NCI-H510A (cell line): ENCODE results near the gene ARHGAP15.

Source experiments
- DNase-seq: peaks from one replicate; lab custom pipeline; 2025; lab: John Stamatoyannopoulos, UW

The ARHGAP15 gene

DNA sequence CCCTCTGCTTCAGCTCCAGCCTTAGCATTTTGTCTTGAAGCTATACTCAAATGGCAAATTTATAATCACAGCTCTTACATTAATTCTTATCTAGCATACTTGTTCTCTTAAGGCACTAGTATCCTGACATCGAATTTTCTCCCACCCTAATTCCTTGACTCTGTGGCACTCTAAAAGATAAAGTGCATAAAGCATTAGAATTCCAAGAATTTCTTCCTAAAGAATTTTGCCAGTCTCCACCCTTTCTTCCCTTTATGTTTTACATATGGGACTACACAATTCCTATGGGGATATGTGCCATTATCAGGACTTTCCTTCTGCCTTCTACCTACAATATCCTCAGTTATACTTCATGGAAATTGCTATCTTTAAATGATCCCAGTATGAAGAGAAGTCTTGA is 560.3 kb downstream of the ARHGAP15 start:
- DNase-seq = no peak

DNA sequence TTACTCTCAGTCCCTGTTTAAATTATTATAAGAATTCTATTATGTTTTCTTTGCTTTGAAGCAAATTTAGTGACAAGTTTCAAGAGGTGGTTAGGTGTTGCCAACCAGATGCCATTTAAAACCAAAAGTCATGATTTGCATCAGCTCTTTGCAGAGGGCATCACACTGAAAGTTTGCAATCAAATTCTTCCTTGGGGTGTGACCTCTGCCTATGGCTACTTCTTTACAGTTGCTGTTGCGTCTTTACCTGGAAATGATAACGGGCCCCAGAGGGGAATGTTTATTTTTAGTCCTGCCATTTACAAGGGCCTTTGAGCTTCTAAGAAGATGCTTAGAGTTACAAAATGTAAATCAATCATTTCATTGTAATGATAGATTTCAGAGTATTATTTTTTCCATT is 561.0 kb downstream of the ARHGAP15 start:
- no peak for DNase-seq

DNA sequence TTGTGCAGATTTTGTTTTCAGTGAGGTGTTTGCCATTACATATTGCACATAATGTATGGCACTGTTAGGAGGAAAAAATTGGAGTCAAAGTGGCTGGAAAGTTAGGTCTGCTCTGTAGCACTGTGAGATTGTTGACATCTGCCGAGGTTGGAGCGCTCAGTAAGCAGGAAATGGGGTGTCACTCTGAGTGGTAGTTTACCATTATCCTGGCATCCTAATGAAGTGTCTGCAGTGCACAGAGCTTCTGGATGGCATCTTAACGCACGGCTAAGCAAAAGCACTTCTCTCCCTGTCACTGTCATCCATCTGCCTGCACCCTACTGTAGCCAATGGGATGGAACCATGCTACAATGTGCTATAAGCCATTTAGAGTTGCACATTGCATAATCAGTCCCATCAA is 561.9 kb downstream of the ARHGAP15 start:
- no peak for DNase-seq

DNA sequence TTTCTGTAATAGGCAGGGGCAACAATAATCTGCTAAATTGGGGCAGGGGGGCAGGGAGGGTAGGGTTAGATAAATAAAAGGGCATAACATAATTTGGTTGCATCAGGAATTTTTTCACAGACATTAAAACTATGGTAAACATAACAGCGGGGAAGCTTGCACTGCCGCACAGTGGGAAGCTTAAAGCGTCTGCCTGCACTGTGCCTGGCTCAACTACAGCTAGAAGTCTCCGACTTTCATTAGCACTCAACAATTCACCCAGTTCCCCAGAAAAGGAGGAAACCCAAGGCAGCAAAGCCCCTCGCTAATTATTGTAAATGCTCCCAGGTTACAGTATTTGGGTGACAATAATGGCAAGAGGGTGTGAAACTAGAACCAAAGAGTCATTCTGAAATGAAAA is 562.9 kb downstream of the ARHGAP15 start:
- no peak for DNase-seq

DNA sequence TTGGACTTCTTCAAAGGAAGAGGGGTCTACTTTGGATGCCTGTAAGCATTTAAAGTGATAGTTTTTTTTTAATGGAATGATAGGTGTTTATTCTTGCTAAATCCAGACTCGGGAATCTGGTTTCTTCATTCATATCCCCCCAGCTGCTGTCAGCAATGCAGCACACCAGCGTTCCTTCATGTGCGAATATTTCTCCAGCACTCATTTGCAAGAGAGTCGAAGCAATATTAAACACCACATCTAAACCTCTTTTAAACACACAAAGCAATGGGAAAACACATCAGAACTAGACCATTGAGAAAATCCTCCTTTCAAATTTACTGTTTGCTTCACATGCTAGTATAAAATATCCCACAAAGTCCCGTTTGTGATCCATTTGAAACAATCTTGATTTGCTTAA is 563.7 kb downstream of the ARHGAP15 start:
- DNase-seq = no peak

DNA sequence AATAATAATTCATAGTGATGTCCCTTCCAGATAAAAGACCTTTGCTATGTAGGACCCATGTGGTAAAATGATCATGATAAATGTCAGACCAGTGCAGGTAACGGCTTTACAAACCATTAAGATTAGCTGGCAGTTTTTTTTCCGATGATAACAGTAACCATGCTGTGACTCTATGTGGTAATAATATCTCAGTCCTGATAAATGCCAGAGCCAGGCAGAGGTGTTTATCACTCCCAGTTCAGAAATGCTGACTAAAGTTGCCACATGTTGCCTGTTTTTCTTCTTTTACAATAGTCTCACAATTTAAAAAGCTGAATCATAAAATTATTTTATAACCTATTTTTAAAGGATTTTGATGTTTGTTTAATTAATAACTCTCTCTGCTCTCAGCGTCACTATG is 565.1 kb downstream of the ARHGAP15 start:
- DNase-seq = no peak

DNA sequence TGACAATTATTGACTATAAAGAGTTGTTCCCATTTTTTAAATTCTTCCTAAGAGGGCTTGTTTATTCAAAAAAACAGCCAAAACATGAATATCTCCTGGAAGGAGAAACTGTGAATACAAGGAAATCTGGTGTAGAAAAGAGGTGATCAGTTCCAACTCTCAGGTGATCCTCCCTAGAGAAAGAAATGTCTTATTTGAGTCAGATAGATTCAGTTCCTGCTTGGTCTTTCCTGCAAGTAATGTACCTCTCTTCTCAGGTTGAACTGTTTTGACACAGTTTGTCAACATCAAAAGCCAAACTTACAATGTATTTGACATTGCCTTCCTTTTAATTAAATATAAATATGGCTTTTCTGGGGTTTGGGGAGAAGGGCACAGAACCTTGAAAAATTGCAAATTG is 567.4 kb downstream of the ARHGAP15 start:
- no peak for DNase-seq

DNA sequence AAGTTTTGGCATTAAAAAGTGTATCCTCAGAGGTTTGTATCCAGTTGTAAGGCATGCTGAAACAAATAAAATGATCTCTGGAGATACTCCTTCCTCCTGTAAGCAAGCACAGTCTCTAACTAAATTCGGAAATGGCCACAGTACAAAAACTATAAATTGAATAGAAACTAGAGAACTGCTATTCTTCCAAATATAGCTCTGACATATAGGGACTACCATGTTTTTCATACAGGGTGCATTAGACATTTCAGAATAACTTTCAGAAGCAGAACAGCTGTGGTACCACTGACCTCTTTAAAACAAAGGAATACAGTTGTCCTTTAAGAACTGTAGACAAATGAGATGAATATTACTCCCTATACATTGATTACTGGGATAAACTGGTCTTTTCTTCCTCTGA is 568.5 kb downstream of the ARHGAP15 start:
- DNase-seq = no peak

DNA sequence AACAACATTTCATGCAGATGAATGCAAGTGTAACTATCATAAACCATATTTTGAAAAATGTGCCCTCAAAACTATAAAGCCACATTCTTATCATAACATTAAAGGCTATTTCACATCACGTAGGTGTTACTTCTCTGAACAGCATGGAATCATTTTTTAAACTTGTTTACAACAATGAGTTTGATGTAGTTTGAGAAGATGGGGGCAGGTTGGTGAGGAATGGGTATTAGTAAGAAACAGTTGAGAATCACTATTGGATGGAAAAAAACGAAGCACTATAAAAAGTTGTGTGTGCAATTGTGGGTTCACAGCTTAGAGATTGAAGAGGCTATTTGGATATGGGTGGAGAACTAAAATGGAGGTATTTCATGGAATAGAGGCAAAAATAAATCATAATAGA is 569.1 kb downstream of the ARHGAP15 start:
- no peak for DNase-seq

DNA sequence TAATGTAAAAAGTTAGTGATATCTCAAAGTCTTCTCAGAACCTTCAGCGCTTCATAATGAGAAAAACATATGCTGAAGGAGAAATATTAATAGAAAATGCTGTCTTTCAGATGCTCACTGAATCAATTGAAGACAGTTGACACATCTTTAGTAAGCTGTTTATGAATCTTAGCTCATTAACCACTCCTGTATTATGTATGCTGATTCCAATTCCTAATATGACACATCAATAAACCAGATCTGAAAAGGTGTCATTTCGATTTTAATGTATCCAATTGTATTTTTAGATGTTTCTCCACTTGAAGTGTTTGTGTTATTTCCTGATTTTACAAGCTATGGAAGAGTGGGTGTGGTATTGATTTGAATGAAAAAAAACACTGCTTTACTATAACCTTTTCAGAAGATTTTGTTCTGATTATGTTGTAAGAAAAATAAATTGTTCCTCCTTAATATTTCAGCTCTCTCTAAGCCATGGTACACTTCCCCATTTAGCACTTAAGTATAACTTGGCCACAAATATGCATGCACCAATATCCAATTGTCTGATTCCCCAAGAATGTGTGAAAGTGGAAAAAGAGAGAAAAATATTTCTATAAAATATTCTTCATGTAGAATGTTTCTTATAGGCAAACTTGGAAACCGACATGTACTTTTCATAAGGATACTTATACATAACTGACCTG is 569.8 kb downstream of the ARHGAP15 start:
- DNase-seq = no peak

DNA sequence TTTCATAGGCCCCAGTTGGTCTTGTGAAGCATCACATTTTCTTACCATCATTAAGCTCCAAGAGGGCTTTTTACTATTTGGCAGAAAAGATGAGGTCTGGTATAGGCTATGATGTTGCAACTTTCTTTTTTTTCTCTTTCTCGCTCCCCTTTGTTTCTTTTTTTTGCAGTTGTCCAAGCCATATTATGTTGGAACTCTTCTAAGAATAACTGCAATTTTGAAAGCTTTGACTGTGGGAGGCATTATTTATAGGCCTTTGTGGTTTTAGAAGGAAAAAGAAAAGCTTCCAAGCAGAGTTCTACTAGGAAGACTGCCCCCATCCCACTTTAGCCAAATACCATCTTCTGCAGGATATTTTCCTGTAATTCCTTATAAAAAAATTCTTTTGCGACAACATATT is 571.6 kb downstream of the ARHGAP15 start:
- DNase-seq = no peak

DNA sequence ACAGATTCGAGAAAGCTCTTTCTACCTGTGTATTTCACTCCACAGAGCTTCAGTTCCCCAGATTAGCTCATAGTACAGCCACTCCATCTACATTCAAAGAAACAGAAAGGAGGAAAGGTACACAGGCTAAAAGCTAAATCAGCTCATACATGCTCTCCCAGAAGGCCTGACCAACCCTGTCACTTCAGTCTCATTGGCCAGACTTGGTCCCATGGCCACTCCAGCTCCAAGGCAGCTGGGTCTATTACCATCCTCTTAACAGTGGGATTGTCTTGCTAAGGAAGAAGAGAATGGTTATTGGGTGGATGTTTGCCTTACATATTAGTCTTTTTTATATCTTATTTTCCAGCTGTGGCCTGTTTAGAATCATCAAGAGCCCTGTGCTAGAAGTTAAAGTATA is 572.6 kb downstream of the ARHGAP15 start:
- no peak for DNase-seq

DNA sequence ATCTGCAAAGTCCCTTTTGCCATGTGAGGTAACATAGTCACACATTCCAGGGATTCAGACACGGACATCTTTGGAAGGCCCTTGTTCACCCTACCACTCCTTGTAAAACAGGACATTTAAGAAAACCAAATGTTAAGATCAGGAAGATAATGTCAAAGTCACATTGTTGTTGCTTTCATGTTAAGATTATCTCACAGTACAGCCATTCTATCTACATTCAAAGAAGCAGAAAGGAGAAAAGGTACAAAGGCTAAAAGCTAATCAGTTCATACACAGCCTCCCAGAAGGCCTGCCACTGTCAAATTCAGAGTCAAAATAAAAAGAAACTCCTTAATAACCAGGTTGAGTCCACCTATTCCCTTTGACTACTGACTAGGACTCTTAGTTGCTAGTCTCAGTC is 573.7 kb downstream of the ARHGAP15 start:
- no peak for DNase-seq

DNA sequence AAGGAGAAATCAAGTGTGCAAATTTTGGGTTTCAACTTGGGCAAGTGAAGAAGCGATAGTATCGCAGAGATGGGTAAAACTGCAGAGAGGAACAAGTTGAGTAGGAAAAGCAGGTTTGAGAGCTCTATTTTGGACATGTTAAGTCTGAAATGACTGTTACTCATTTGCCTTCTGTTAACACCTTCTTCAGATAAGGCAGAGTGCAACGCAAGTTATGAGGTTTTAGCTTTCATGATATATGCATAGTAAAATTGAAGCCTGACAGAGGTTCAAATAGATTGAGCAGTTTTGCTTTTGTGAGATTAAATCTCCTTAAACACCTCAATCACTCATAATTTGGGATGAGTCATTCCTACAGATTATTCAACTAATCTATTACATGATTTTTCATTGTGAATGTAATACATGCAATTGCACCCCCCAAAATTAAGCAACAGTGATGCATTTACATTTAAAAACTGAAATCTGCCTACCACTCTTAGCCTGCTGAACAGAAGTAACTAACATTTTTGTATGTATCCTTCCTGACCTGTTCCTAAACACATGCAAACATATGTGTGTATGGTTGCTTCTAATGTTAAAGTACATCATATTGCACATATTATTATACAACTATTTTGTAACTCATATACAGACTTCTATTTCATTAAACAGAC is 575.4 kb downstream of the ARHGAP15 start:
- DNase-seq = no peak

DNA sequence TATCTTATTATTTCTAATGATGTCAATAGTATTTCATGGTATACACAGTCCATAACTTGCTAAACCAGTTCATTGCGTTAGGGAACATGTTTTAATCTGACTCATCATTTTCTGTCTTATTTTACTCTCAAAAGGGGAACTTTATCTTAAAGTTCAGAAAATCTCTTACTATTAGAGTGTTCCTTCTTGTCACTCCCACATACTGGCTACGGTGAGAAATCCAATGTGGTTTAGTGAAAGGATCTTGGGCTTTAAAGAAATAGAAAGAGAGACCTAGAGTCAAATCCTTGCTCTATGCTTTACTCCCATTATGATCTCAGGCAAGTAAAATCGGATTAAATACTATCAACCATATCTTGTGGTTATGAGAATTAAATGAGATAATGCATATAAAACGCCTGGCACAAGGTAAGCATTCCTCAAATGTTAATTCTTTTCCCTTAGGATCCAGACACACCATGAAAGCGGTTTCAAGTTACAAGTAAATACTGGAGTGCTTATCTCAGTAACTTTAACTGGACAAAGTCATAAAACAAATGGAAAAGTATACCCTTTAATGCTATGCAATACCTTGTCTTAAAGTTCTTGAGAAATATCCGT is 576.0 kb downstream of the ARHGAP15 start:
- DNase-seq = no peak

DNA sequence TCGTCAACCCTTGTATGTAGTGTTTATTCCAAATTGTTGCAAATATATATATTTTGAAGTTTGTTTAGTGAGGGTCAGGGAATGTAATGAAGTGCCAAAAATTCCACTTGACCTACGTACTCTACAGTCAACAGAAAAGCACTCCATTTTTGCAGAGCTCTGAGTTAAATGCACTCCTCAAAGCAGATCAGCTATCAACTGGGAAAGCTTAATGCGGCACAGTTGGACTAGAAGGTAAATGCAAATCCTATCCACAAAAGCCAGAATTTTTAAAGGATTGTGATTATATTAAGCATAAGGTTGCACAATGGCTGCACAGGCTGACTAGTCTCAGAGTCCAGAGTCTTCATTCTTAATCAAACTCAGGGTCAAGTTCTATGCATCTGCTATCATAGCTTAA is 577.1 kb downstream of the ARHGAP15 start:
- no peak for DNase-seq

DNA sequence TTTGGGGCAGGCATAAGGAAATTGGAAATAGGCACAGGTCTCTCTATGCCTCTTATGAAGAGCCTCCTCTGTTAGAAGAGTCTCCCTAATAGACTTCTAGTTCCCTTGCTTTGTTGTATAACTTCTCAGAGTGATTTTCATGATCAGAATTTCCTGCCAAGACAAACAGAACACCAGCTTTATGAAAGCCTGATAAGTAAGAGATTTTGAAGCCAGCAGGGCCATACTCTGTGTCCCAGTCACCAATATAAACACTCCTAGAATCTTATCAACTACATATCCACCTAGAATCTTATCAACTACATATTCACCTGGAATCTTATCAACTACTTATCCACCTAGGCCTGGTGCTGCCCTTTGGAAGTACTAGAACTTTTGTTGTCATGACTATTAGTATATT is 579.5 kb downstream of the ARHGAP15 start:
- DNase-seq = no peak

DNA sequence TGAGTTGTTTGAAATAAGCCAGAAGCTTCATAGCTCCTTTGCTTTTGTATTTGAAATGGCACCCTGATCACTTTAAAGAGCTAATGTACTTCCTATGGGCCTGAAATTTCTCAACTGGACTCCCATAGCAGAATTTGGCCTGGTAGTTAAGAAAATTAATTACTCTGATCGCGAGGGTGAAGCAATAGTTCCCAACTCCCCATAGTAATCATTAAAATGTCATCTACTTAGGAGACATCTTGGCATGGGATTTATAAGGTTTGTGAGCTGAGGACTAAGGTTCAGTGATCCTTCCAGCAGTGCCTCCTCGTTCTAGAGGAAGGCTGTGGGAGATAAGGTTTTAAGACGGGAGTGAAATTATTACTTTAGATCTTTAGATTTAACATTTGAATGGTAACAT is 581.0 kb downstream of the ARHGAP15 start:
- DNase-seq = no peak

DNA sequence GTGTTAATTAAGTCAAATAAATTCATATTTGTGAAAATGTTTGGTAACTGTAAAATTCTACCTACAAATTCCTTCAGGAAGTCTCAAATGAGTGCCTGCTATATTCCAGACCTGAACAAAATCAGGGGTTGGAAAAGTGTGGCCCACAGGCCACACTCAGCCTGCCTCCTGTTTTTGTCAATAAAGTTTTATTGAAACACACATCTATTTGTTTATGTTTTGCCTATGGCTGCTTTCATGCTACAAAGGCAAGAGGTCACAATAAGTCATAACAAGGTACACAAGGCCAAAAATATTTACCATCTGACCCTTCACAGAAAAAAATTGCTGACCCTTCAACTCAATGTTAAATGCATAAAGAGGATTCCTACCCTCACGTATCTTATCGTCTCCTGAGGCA is 581.7 kb downstream of the ARHGAP15 start:
- no peak for DNase-seq

DNA sequence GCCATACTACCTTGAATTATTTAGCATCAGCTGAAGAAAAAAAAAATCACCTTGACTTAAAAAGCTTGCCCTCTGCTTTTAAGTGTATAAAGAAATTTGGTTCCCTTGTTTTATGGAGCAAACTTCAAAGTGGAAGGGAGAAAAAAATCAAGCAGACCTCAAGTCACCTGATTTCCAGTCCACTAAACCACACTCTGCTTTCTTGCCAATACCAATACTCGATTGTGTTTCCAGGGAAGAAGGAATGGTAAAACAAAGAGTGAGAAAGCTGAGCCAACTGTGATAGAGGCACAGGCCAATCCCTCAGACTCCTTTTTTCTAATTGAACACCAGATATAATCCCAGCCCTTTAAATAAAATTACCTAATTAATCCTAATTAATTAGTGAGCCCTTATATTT is 587.3 kb downstream of the ARHGAP15 start:
- no peak for DNase-seq

DNA sequence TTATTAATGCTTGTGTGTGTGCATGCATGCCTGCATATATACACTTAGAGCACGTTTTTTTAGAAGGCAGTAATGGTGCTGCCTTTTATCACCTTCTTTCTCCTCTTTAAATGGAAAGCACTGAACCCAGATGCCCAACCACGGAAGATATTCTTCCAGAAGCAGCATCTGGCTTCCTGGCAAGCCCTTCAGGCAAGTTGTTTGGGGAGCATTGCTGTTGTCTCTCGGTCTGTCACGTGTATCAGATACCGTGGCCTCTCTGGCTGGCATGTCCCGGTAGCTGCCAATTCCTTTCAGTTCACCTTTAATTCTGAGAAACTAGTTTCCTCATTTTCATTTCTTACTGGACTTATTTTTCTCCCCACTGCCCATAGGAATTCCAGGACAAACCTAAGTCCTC is 587.8 kb downstream of the ARHGAP15 start:
- DNase-seq = no peak

DNA sequence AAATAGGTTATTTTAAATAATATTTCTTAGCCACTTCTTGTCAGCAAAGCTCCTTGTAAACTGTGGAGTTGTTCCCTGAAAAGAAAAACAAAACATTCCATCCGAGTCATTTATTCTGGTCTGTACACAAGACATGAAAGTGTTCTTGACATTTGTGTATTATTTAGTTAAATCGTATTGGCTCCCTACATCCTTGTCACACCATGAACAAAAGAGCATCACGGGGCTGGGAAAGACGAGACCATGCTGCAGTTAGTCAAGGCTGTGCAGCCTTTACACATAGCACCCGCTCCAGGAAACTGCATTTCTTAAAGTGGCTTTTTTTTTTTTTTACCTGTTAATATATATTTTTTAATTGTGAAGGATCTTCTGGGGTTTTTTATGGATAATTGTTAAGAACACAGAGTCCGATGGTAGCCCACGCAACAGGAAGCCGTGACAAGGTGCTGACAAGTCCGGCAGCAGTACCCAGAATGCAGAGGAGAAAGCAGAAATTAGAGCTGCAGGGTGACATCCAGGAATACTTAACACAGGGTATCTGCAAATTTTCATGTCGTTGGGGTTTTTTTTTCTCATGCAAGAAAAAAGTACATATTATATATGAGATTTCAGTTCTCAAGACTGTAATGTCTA is 588.4 kb downstream of the ARHGAP15 start:
- DNase-seq = no peak

DNA sequence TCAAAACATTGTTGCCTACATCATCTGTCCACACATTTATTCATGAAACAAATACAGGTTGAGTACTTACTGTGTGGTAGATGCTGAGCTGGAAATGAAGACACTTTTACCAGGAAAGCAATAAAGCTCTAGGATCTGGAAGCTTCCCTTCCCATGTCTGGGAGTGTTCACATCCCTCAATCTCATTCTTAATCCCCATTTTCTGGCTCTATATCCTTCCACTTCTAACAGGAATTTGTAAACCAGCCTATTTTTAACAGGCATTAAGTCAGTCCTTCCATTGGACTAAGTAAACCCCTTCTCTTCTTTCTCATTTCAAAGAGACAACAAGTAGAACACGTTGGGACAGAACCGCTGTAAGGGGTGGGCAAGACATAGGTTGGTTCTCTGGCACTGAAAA is 589.5 kb downstream of the ARHGAP15 start:
- no peak for DNase-seq
